Activated CD8-positive, alpha-beta T cell treated with anti-CD3 and anti-CD28 coated beads, Interleukin-2, amount 10 ng/mL, durations not matched to agents 7 days and 5 days (primary cell): Measurements from ENCODE around the gene TBC1D22A. TPM values are rescaled to one million over a fixed set of nuclear protein-coding genes. Genes with fewer than 3 reads are reported as not detected.

Experiments used
- ATAC-seq: fragments of 150-1000 bp; cut with Tn5 transposase; one replicate; pipeline ENCODE4 v1.10.0; 2021; ENCODE audit warnings: moderate library complexity
- CTCF ChIA-PET: fragments of 350-600 bp; sonication (Branson Sonifier 250); formaldehyde crosslinking; loops from one replicate; lab custom pipeline; 2021; ENCODE audit warnings: antibody characterized with exemption; lab: Charles Lee
- POLR2A ChIA-PET: fragments of 350-600 bp; sonication (Branson Sonifier 250); formaldehyde crosslinking; loops from one replicate; lab custom pipeline; 2021; ENCODE audit warnings: antibody characterized with exemption; lab: Charles Lee
- DNase-seq: peaks from one replicate; pipeline ENCODE4 v3.0.0-alpha.2; 2020
- H3K27ac Mint-ChIP-seq: one replicate; pipeline ENCODE4 v1.8.0; 2021; ENCODE audit warnings: mild to moderate bottlenecking, mixed read lengths
- H3K27me3 Mint-ChIP-seq: one replicate; pipeline ENCODE4 v1.8.0; 2021; ENCODE audit warnings: low read depth, mixed read lengths
- H3K36me3 Mint-ChIP-seq: one replicate; pipeline ENCODE4 v1.8.0; 2021; ENCODE audit warnings: low read depth, mixed read lengths
- H3K4me1 Mint-ChIP-seq: one replicate; pipeline ENCODE4 v1.8.0; 2021; ENCODE audit warnings: low read depth, mixed read lengths
- H3K4me3 Mint-ChIP-seq: one replicate; pipeline ENCODE4 v1.8.0; 2021; ENCODE audit warnings: mild to moderate bottlenecking, mixed read lengths
- H3K9me3 Mint-ChIP-seq: one replicate; pipeline ENCODE4 v1.8.0; 2022; ENCODE audit warnings: mixed read lengths; ENCODE audit not compliant: insufficient read depth
- total RNA-seq, 2 experiments: library from RNA; stranded (reverse); gene quantifications; one replicate each; pipeline ENCODE4 v1.2.3, GENCODE V29; 2021

TBC1D22A gene
- total RNA-seq, 2 experiments from 2014 or later = 34.1 to 38.7 TPM

DNA sequence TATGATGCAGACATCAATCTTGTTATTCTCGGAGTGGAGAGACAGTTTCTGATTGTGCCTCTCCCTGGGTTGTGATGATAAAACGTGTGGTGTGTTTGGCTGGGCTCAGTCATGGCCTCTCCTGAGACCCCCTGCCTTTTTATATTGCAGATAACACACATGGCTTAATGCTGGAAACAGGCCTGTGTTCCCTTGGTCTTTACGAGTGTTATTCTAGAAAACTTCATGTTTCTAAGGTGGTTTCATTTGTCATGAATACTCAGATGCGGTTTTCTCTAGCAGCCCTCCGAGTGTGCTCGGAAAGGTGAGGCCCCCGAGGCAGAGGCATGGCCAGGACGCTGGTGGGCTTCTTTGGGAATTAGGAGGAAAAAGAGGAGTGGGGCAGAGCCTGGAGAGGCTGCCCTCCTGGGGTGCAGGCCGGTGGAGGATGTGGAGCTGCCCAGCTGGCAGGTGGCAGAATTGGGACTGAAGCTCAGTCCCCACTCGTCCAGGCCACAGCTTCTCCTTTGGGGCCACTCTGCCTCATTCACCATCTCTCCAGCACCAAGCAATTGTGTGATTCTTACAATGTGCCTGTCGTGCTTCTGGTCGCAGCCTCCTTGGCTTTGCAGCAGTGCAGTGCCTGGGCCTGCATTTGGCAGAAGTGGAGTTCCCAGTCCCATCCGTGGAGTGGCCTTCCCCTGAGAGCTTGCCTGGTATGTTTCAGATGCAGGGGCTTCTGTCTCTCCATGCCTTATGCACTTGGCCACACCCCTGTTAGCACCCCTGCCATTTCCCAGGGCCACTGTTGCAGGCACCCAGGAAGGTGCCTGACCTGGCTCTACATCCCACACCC, 309.6 kb downstream of the TBC1D22A start:
- no peaks in the 10 kb centered on the region for H3K27me3 Mint-ChIP-seq
- H3K4me3 Mint-ChIP-seq = no peak overlapping the region

DNA sequence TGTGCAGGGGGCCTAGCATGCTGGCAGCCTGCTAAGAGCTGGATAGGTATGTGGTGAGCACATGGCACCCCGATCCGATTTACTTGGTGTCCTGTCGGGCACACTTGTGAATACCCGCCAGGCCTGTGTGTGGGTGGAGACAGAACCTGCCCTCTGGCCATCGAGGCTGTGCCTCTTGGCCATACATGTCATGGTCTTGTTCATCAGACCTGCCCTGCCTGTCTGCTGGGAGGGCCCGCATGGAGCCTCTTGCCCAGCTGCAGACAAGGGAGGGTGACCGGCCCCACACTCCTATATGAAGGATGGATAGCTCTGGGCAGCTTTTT, 310.2 kb downstream of the TBC1D22A start:
- POLR2A ChIA-PET = no interaction called here

More for the DNA sequence above, 309.6 kb downstream of the TBC1D22A start:
- peaks cover 17% of the 10 kb centered on the region for H3K4me1 Mint-ChIP-seq
- CTCF ChIA-PET = no interaction called here
- DNase-seq (no peak), ATAC-seq (no peak)
- POLR2A ChIA-PET = no interaction called here
- peaks cover 24% of the 10 kb centered on the region for H3K36me3 Mint-ChIP-seq
- peaks cover 11% of the 10 kb centered on the region for H3K9me3 Mint-ChIP-seq
- H3K27ac Mint-ChIP-seq = no peak overlapping the region

DNA sequence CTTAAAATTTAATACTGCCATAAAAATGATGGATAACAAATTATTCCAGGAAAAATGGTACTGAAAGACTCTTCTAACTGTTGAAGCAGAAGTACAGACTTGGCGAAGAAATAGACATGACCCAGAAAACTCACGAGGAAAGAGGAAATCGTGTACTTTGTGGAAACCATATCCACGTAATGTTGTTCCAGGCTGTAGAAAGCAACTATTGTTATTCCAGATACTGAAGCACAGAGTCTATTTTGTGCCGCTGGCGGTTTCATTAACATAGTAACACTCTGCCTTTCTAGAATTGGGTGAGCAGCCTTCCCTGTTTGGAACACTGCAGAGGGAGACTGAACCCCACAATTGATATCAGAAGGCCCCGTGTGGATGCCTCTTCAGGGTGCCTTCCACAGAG, 310.6 kb downstream of the TBC1D22A start:
- Mint-ChIP-seq H3K4me1 (peaks cover 11% of the 10 kb centered on the region), H3K27me3 (no peaks in the 10 kb centered on the region), H3K4me3 (no peak overlapping the region), H3K36me3 (peaks cover 24% of the 10 kb centered on the region), H3K9me3 (peaks cover 11% of the 10 kb centered on the region), H3K27ac (no peak overlapping the region)
- ChIA-PET CTCF (no interaction called here), POLR2A (no interaction called here)
- DNase-seq = no peak
- ATAC-seq = no peak

More for the DNA sequence above, 310.2 kb downstream of the TBC1D22A start:
- peaks cover 14% of the 10 kb centered on the region for H3K4me1 Mint-ChIP-seq
- no peak overlapping the region for H3K27ac Mint-ChIP-seq
- H3K27me3 Mint-ChIP-seq = no peaks in the 10 kb centered on the region
- no peak overlapping the region for H3K4me3 Mint-ChIP-seq
- H3K36me3 Mint-ChIP-seq = peaks cover 24% of the 10 kb centered on the region
- H3K9me3 Mint-ChIP-seq = peaks cover 11% of the 10 kb centered on the region
- no peak for ATAC-seq
- CTCF ChIA-PET = no interaction called here
- no peak for DNase-seq

DNA sequence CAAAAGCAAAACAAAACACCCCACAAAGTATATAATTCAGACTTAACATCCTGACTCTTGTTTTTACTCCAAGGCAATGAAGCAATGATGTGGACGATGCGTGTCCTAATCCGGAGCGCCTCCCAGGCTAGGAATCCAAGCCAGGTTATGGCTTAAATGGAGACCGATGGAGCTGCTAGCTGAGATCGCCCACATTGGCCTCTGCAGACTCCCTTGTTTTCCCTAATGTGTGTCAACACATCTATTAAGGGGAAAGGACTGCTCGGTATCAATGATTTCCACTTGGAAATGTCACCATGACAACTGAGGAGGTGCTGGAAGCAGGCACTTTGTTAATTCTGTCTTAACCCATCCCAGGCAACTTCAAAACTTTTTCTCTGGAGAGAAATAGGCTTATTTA, 311.7 kb downstream of the TBC1D22A start:
- CTCF ChIA-PET = no interaction called here
- Mint-ChIP-seq H3K27ac (no peak overlapping the region), H3K4me3 (no peak overlapping the region), H3K27me3 (no peaks in the 10 kb centered on the region), H3K4me1 (peaks cover 3% of the 10 kb centered on the region), H3K36me3 (peaks cover 26% of the 10 kb centered on the region), H3K9me3 (peaks cover 11% of the 10 kb centered on the region)
- POLR2A ChIA-PET = no interaction called here
- DNase-seq = no peak
- ATAC-seq = no peak

DNA sequence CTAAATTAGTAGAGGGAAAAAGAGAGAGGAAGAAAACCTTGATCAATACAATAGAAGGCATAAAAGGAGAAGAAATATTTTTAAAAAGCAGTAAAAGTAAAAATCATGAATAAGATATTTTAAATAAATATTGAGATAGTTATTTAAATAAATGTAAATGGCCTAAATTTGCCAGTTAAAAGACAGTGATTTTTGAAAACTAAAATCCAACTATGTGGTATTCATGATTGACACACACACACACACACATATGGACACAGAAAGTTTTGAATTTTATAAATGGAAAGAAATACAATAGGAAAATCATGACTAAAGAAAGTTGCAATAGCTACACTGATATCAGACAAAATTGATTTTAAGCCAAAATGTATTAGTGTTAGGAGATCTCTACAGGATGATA, 313.1 kb downstream of the TBC1D22A start:
- H3K9me3 Mint-ChIP-seq = peaks cover 19% of the 10 kb centered on the region
- peaks cover 1% of the 10 kb centered on the region for H3K4me1 Mint-ChIP-seq
- no peak overlapping the region for H3K27ac Mint-ChIP-seq
- ATAC-seq (no peak), DNase-seq (no peak)
- ChIA-PET CTCF (no interaction called here), POLR2A (no interaction called here)
- H3K36me3 Mint-ChIP-seq = peaks cover 26% of the 10 kb centered on the region
- no peaks in the 10 kb centered on the region for H3K27me3 Mint-ChIP-seq
- H3K4me3 Mint-ChIP-seq = no peak overlapping the region

DNA sequence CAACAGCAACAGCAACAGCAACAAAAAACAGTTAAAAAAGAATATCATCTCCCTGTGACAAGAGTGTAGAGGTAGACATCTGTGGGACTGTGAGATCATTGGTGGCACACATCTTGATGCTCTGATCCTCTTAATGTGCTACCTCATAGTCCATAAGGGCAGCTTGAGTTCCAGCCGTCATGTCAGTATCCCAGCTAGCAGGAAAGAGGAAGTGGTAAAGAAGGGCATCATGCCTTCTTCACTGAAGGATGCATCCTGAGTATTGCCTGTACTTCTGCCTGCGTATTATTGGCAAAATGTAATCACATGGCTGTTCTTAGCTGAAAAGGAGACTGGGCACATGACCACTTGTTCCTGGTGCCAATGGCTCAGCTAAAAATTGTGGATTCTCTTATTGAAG, 314.3 kb downstream of the TBC1D22A start:
- ATAC-seq (no peak), DNase-seq (no peak)
- Mint-ChIP-seq H3K36me3 (peaks cover 27% of the 10 kb centered on the region), H3K27me3 (no peaks in the 10 kb centered on the region), H3K4me1 (peaks cover 1% of the 10 kb centered on the region), H3K27ac (no peak overlapping the region), H3K4me3 (no peak overlapping the region), H3K9me3 (peaks cover 21% of the 10 kb centered on the region)
- ChIA-PET POLR2A (no interaction called here), CTCF (no interaction called here)

DNA sequence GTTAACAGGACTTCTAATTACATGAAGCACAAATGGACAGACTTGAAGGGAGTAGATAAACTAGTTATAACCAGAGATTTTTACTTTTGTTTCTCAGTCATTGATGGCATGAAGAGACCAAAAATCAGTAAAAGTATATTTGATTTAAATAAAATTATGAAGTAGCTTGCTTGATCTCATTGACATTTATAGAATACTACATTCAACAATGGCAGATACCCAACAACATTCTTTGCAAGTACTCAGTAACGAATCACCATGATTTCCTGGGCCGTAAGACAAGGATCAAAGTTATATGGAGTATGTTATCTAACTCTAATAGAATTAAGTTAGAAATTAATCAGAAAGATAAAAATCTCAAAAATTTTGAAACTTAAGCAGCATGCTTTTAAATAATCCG, 317.6 kb downstream of the TBC1D22A start:
- POLR2A ChIA-PET = no interaction called here
- Mint-ChIP-seq H3K36me3 (peaks cover 9% of the 10 kb centered on the region), H3K27me3 (no peaks in the 10 kb centered on the region), H3K4me1 (peaks cover 1% of the 10 kb centered on the region), H3K4me3 (no peak overlapping the region), H3K27ac (no peak overlapping the region), H3K9me3 (peaks cover 14% of the 10 kb centered on the region)
- DNase-seq (no peak), ATAC-seq (no peak)
- CTCF ChIA-PET = no interaction called here

DNA sequence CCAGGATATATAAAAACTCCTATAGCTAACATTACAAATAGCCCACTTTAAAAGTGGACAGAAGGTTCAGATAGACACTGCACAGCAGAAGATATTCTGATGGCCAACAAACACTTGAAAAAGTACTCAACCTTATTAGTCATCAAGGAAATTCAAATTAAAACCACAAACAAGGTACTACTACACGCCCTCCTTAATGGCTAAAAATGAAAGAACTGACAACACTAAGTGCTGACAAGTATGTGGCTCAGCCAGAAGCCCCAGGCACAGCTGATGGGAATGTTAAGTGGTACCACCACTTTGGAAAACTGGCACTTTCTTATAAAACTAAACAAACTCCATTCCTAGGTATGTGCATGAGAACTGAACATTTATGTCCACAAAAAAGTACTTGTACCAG, 320.1 kb downstream of the TBC1D22A start:
- Mint-ChIP-seq H3K27me3 (no peaks in the 10 kb centered on the region), H3K27ac (no peak overlapping the region), H3K36me3 (peaks cover 6% of the 10 kb centered on the region), H3K9me3 (peaks cover 14% of the 10 kb centered on the region), H3K4me3 (no peak overlapping the region), H3K4me1 (peaks cover 1% of the 10 kb centered on the region)
- POLR2A ChIA-PET = no interaction called here
- DNase-seq = no peak
- ATAC-seq = no peak
- CTCF ChIA-PET = no interaction called here

DNA sequence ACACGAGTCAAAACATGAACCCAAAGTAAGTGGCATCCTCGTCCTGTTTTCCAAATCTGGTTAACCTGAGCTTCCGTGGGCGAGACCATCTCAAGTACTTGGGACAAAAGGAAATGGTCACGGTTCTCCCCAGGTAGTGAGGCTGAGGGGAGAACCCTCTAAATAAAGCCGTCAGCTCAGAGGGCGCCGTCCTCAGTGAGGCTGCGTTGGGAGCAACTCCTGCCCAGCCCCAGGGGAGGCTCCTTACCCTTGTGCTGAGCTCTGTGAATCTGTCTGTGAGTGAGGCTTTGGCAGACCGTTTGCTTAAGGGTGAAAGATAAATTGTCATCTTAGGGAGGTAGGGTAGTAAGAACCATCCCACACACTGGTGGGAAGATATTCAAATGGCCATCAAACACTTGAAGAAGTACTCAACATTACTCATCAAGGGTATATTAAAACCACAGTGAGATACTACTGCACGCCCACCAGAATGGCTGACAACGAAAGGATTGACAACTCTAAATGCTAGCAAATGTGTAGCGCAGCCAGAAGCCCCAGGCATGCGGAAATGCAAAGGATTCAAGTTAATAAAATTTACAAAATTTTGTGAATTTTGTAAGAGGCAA, 321.0 kb downstream of the TBC1D22A start:
- ChIA-PET CTCF (no interaction called here), POLR2A (no interaction called here)
- H3K36me3 Mint-ChIP-seq = peaks cover 10% of the 10 kb centered on the region
- H3K4me1 Mint-ChIP-seq = peaks cover 1% of the 10 kb centered on the region
- ATAC-seq = no peak
- DNase-seq = no peak
- no peak overlapping the region for H3K4me3 Mint-ChIP-seq
- peaks cover 14% of the 10 kb centered on the region for H3K9me3 Mint-ChIP-seq
- no peaks in the 10 kb centered on the region for H3K27me3 Mint-ChIP-seq
- no peak overlapping the region for H3K27ac Mint-ChIP-seq

DNA sequence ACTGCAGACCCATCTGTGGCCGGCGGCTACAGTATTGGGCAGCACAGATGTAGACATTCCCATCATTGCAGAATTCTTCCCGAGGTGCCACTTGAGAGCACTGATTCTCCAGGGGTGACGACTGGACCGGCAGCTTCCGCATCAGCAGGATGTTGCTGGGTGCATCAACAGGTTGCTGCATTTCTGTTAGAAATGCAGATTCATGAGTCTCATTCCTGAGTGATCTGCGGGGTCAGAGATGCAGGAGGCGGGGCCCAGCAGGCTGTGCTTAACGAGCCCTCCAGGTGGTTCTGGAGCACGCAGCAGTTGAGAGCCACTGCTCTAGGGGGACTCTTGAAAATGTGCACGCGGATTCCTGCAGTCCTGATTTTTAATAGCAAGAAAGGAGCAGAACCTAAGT, 321.8 kb downstream of the TBC1D22A start:
- Mint-ChIP-seq H3K27ac (no peak overlapping the region), H3K4me3 (no peak overlapping the region)
- POLR2A ChIA-PET = no interaction called here

DNA sequence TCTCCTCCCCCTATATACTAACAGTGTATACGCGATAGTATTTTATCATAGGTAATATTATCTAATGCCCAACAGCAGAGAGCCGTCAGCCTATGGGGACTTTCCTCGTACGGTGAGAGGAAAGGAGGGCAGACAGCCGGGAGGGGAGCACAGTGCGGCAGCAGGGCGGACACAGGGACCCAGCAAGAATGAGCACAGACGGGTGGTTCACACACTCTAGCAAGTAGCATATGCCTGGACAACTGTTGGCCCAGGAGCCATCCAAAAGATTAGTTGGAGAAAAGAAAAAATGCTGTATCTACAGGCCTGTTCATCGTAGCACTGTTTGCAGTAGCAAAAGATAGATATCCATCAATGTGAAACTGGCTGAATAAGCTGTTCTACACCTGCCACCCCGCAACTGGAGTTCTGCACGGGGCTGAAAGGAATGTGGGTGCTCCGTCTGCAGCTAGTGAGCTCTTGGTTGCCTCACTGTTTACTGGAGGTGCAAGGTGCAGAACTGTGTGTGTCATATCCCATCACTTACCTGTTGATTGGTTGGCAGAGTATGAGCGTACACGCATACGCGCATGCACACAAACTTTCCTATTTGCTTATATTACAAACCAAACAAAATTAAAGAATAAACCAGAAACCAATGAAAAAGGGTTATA, 324.3 kb downstream of the TBC1D22A start:
- no peaks in the 10 kb centered on the region for H3K27me3 Mint-ChIP-seq
- H3K36me3 Mint-ChIP-seq = peaks cover 4% of the 10 kb centered on the region
- no peak overlapping the region for H3K27ac Mint-ChIP-seq
- ChIA-PET CTCF (no interaction called here), POLR2A (no interaction called here)
- DNase-seq = no peak
- peaks cover 7% of the 10 kb centered on the region for H3K4me1 Mint-ChIP-seq
- peaks cover 4% of the 10 kb centered on the region for H3K9me3 Mint-ChIP-seq
- no peak for ATAC-seq
- H3K4me3 Mint-ChIP-seq = no peak overlapping the region

More for the DNA sequence above, 321.8 kb downstream of the TBC1D22A start:
- peaks cover 14% of the 10 kb centered on the region for H3K9me3 Mint-ChIP-seq
- CTCF ChIA-PET = no interaction called here
- no peaks in the 10 kb centered on the region for H3K27me3 Mint-ChIP-seq
- no peak for DNase-seq
- ATAC-seq = no peak
- peaks cover 7% of the 10 kb centered on the region for H3K36me3 Mint-ChIP-seq
- H3K4me1 Mint-ChIP-seq = peaks cover 1% of the 10 kb centered on the region

DNA sequence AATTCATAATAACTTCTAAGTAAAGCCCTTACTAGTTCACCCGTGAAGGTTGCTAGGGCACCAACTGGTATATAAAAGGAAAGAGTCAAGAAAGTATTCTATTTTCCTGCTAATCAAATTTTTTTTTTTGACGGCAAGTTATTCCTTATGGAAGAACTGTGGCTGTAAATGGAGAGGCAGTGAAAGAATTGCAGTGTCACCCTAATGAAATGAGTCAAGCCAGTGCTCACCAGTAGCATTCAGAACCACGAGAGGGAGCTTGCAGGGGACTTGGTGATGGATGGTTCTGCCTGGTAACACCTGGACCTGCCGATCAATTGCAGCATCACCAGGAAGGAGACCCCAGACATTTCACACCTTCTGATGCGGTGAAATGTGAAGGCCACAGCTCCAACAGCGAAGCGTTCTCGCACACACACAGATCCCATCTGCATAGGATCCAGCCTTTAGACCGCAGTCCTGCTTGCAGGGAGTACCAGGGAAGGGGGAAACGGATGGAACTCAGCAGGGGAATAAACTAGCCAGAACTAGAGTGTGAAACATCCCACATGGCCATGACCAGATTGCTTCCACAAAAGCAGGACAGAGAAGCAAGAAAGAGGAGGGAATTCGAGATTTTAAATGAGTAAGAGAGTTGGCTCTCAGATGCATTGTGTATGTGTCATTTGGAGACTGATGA, 326.2 kb downstream of the TBC1D22A start:
- Mint-ChIP-seq H3K9me3 (no peaks in the 10 kb centered on the region), H3K36me3 (peaks cover 13% of the 10 kb centered on the region), H3K27me3 (no peaks in the 10 kb centered on the region), H3K4me1 (peaks cover 7% of the 10 kb centered on the region), H3K4me3 (no peak overlapping the region), H3K27ac (no peak overlapping the region)
- no peak for ATAC-seq
- CTCF ChIA-PET = no interaction called here
- POLR2A ChIA-PET = no interaction called here
- no peak for DNase-seq
